GM19043 (cell line): ENCODE data around the gene CLASP1.
"Not testable (repeated sequence)": the region's sequence is repeated elsewhere in the genome, so short reads cannot be mapped to it uniquely, and the experiment has no call there.

Experiments used
- ATAC-seq: cut with Tn5 transposase; IDR thresholded peaks from one replicate; pipeline ENCODE4 v1.9.1; 2021; ENCODE audit warnings: low read depth; ENCODE audit not compliant: unreplicated experiment

The CLASP1 gene

DNA sequence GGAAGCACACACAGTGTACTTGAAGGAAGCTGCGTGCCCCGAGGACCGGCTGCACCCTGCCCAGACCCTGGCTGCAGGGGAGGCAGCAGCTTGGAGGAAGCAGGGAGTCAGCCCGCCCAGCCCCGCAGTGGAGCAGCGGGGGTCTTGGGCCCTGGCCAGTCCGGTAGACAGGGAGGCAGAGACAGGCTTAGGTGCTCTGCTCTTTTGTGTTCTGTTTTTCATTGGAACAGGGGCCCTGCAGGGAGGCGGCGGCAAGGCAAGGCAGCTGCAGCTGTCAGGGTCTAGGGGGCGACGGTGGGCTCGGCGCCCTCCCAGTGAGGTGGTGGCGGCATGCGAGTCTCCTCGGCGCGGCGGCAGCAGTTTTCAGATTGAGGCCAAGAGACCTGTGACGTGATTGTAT lies 311.0 kb downstream of the CLASP1 start:
- ATAC-seq = no peak

DNA sequence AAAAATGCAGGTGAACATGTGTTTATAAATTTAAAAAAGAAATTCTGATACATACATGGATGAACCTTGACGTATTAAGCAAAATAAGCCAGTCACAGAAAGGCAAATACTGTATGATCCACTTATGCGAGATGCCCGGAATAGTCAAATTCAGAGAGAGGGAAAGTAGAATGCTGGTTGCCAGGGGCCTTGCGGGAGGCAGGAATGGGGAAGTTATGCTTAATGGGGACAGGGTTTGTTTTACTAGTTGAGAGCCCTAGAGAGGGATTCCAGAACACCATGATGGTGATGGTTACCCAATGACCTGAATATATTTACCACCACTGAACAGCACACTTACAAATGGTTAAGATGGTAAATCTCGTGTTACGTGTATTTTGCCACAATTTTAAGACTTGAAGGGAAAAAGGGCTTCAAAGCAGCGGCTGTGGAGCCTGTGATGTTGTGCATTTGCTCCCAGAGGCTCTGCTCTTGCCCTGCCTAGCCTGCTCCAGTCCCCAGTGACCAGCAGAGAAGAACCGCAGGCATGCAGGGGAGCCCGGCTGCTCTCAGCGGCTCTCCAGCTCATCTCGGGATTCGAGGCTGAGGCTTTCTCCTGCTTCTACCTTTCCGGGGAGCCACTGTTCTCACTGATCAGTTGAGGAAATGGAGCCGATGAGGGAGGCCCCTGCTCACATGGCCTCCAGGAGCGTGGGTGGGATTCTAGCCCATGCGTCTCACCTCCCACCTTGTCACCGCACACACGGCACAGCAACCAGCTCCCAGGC lies 312.6 kb downstream of the CLASP1 start:
- no peak for ATAC-seq

DNA sequence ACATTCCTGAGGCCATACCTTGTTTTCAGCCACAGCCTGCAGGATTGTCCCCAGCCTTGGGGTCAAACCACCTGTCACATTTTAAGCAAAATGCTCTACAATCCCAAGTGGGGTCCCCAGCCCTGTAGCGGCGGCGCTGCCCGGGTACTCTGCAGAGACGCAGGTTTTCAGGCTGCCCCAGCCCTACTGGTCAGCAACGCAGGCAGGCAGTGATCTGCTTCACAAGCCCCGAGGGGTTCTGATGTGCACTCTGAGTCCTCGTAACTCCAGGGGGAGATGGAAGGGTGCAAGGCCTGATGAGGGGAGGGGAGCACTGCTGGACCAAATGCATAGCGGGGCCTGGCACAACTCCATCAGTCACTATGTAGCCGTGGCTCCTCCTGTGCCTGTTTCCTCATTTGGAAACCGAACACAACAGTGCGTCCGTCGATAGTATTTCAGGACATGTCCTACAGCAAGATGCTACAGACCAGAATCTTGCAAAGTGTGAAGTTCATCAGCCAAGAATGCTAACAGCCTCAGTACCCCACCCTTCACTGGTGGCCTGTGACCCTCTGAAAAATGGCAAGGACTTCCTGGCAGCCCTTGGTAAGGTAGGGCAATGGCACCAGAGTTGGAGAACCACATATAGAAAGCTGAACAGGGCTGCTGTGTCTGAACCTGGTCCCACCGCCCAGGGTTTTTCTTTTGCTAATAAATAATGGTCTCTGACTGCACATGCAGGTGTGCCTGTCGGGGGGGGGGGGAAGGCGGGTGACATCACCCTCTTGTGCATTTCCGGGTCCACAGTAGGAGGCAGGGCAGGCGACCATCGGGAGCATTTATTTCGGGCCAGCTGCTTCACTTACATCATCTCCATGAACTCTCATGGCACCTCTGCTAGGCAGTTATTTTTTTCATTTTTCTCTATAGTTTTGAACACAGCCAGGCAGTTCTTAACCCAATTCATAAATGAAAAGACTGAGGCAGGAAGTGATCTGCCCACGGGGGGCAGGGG lies 313.7 kb downstream of the CLASP1 start:
- no peak for ATAC-seq

DNA sequence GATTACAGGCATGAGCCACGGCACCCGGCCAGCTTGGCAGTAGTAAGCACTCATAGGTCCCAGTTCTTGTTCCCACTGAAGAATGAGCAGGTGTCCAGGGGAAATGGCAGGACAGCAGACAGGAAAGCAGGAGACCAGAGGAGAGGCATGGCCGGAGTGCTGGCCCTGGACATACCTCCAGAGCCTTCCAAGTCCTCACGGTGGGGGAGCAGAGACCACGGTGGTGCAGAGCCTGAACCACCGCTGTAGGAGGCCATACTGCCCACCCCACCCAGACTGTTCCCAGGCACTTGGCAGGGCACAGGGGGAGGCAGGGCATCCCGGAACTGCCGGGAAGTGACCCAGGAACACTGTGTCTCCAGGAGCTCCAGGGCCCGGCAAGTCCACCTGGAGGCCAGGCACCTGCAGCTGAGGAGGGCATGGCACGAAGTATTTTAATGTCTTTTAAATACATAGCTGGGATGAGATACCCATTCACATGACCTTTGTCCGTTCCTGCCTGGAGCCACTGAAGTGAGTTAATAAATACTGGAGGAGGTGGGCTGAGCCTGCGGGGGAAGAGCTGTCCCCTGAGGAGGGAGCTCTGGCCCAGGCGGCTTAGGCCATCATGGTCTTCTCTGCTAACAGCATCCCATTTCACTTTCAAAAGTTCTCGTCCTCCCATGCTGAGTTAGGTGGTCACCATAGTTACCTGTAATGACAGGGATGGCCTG lies 314.5 kb downstream of the CLASP1 start:
- no peak for ATAC-seq

DNA sequence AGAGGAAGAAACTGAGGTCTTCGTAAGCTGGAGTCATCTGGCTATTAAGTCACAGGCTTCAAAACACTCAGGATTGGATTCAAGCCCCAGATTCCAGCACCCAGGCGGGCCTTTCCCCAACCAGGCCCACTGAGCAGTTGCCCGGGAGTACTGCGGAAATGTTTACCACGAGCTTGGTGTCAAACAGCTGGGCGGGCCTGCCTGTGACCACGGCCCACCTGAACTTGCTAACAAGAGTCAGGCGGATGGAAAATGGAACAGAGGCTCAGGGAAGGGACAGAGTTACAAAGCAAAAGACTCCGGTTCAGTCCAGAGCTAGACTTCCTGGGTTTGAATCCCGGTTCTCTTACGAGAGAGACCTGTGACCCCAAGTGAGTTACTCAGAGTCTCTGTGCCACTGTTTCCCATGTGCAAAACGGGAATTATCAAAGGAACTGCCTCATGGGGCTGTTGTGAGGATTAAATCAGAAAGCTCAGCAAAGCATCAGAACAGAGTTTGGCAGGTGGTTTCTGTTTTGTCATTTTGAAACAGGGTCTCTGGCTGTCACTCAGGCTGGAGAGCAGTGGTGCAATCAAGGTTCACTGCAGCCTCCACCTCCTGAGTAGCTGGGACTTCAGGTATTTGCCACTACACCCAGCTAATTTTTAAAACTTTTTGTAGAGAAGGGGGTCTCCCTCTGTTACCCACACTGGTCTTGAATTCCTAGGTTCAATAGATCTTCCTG lies 315.3 kb downstream of the CLASP1 start:
- ATAC-seq = peak; percentile 72

DNA sequence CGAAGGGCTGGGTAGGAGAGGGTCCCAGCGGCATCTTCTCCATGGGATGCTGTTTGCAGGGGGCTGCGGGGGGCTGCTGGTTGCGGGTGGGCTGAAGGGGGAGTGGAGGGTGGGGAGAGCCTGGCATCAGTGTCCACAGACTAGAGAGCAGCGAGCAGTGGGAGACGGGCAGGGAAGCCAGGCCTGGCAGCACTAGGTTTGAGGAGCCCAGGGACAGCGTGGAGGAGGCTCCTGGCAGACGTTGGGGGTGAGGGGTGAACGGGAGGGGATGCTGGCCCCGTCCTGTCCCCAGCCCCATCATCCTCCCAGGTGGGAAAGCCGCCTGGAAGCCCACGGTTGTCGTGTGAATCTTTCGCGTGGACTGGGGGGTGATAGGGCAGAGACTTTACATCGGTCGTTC lies 316.0 kb downstream of the CLASP1 start:
- no peak for ATAC-seq

DNA sequence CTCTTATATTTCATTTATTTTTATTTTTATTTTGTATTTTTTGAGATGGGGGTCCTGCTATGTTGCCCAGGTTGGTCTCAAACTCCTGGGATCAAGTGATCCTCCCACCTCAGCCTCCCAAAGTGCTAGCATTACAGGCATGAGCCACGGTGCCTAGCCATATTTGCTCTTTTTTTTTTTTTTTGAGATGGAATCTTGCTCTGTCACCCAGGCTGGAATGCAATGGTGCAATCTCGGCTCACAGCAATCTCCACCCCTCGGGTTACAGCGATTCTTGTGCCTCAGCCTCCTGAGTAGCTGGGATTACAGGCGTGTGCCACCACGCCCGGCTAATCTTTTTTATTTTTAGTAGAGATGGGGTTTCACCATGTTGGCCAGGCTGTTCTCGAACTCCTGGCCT lies 317.9 kb downstream of the CLASP1 start:
- ATAC-seq = not testable (repeated sequence)

DNA sequence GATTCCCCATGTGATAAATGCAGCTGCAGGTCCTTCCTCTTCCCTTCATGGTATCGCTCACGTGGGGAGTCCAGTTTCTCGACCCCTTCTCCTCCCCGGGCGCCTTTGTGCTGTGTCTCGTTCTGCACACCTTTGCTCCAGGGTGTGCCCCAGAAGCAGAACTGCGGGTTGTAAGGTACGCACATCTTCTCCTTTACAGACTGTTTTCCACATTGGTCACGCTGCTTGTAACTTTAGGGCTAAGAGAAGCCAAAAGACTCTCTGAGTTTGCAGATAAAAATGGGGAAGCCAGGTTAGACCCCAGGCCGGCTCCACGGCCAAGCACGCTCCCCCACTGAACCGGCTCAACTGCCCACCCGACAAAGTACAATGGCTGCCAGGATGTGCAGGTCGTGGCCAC lies 318.3 kb downstream of the CLASP1 start:
- no peak for ATAC-seq

DNA sequence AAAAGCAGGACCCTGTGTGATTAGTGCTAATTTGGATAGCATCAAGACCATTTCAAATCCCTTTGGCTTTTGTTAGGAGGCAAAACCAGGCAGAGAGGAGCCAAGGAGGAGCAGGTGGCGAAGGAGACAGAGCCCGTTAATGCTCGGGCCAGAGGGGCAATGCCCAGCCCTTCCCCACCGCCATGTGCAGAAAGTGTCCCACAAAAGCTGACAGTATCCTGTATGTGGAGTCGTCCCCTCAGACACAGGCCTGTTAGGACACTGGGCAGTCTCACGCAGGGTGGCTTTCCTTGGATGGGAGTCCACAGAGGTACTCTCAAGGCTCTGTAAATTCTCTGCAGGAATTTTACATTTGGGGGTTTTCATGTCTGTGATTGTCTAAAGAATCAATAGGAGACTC lies 319.5 kb downstream of the CLASP1 start:
- no peak for ATAC-seq

DNA sequence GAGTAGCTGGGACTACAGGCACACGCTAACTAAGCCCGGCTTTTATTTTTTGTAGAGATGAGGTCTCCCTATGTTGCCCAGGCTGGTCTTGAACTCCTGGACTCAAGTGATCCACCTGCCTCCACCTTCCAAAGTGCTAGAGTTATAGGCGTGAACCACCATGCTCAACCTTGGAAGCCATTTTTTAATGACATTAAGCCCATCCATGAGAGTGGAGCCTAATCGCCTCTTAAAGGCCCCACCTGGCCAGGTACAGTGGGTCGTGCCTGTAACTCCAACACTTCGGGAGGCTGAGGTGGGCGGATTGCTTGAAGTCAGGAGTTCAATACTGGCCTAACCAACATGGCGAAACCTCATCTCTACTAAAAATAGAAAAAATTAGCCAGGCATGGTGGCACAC lies 322.6 kb downstream of the CLASP1 start:
- no peak for ATAC-seq

DNA sequence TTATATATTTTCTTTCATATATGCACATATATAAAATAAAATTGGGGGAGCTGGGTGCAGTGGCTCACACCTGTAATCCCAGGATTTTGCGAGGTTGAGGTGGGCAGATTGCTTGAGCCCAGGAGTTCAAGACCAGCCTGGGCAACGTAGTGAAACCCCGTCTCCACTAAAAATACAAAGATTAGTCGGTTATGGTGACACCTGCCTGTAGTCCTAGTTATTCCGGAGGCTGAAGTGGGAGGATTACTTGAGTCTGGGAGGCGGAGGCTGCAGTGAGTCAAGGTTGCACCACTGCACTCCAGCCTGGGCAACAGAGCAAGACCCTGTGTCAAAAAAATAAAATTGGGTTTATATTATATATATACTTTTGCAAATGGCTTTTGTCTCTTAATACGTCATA lies 324.7 kb downstream of the CLASP1 start:
- ATAC-seq = no peak

DNA sequence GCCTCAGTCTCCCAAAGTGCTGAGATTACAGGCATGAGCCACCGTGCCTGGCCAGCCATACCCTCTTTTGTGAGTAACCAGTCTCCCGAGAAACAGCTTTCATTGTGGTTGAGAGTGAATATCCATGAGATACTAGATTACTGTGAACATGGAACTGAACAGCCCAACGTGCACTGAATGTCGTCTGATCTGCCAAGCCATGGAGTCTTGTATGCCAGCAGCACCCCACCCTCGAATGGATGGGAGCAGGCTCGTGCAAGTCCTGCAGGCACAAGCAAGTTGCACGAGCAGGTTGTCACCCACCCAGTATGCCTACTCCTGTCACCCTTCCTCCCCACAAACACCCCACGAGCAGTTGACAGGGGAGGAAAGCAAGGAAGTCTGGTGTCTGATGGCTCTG lies 327.8 kb downstream of the CLASP1 start:
- no peak for ATAC-seq

DNA sequence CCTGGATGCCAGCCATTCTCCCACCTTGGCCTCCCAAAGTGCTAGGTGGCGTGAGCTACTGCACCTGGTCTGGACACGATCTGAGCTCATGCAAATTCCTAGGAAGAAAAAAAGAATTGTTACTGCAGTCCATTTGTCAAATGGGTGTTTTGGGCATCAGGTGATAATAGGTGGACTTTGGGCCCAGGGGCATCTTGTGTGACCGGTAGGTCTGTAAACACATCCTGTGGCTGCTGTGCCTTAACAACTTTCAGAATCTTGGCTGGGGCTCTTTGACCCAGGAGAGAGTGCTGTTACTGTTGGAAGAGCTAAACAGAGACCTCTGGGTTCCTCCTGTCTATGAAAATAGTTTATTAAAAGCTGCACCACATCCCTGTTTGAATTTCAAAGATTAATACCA lies 329.3 kb downstream of the CLASP1 start:
- no peak for ATAC-seq

DNA sequence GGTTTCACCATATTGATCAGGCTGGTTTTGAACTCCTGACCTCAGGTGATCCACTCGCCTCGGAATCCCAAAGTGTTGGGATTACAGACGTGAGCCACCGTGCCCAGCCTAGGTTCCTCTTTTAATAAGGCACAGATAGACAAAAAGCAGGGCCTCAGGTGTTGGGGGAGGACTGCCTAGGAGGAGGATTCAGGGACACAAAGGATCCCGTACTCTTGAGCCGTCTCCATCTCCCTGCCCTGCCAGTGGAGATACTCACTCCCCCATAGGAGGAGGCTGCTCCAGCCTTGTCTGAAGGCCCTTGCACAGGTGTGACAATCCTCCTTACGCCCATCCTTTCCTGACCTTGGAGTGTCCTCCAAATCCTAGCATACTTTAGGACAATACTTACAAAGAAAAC lies 332.3 kb downstream of the CLASP1 start:
- no peak for ATAC-seq

DNA sequence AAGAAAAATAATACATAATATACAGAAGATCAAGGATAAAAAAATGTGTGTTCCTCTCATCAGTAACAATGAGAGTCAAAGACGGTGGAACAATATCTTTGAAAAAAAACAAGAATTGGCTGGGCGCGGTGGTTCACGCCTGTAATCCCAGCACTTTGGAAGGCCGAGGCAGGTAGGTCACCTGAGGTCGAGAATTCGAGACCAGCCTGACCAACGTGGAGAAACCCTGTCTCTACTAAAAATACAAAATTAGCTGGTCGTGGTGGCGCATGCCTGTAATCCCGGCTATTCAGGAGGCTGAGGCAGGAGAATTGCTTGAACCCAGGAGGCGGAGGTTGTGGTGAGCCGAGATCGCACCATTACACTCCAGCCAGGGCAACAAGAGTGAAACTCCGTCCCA lies 335.6 kb downstream of the CLASP1 start:
- not testable (repeated sequence) for ATAC-seq

DNA sequence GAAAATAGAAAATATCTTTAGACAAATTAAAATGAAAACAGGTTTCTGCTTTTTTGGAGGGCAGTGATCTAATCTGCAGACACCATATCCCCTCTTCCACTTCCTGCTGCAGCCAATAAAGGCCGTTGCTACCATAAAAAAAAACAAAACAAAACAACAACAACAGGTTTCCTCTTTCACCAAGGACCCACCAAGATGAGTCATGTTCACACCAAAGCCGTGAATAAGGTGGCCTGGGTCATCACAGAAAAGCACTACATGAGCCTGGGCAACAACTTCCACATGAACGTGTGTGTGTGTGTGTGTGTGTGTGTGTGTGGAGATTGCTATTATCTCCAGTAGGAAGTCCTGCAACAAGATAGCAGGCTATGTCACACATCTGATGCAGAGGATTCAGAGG lies 339.5 kb downstream of the CLASP1 start:
- ATAC-seq = no peak

DNA sequence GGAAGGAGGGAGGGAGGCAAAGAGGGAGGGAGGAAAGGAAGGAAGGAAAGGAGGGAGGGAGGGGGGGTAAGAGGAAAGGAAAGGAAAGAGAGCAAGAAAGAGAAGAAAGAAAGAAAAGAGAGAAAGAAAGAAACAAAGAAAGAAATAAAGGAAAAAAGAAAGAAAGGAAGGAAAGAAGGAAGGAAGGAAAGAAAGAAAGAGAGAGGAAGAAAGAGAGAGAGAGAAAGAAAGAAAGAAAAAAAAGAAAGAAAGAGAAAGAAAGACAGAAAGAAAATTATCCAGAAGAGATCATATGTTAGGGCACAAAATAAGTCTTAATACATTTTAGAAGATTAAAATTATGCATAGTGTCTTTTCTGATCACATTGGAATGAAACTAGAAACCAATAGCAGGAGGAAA lies 339.9 kb downstream of the CLASP1 start:
- no peak for ATAC-seq

DNA sequence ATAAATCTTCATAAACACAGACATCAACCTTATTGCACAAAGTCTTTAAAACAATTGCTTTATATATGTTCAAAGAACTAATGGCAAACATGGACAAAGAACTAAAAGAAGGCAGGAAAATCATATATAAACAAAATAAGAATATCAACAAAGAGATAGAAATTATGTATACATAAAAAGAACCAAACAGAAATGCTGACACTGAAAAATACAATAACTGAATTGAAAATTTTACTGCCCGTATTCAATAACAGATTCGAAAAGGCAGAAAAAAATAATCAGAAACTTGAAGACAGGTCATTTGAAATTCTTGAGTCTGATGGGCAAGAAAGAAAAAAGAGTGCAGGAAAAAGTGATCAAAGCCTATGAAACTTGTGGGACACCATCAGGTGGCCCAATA lies 342.2 kb downstream of the CLASP1 start:
- no peak for ATAC-seq

DNA sequence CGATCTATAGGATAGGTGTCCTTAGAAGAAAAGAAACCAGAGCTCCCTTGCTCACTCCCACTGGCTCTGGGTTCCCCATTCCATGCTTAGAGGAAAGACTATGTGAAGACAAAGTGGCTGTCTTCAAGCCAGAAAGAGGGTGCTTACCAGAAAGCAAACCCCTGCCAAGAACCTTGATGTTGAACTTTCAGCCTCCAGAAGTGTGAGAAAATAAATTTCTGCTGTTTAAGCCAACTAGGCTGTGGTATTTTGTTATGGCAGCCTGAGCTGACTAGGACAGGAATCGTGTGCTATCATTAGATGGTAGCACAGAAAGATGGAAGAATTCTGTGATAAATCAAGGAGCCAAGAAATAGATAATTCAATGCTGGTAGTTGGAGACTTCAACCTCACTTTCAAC lies 344.3 kb downstream of the CLASP1 start:
- no peak for ATAC-seq

DNA sequence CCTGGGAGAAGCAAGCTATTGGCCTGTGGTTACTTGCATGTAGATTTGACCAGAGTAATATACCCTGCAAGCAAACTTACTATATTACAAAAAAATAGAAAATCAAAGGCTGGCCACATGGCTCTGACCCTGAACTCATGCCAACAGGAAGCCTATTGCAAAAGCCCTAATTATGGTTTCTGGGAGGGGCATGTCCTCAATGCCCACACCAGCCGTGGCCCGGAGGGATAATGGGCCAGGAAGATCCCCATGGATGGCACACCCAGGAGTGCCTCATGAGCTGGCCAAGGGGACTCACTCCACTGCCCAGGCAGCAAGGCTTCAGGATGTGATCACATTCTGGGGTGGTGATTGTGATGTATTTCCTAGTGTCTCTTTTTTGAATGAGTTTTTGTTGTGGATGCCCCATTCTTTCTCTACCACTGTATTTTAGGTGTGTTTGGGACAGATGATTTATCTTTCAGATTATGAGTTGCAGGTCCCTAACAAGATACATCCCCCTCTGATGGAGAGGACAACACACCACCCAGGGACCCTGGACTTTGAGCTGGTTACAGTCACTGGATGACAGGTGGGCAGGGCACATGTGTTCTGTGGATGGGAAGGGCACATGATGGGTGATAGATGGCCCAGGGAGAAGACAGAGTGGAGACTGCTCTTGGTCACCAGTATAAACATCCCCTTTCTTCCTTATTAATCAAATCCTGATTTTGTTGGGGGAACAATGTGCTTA lies 345.6 kb downstream of the CLASP1 start:
- ATAC-seq = no peak
